ENCODE data around the gene PLPP4. TPM values are rescaled to one million over a fixed set of nuclear protein-coding genes. Genes with fewer than 3 reads are reported as not detected.
A peak's percentile ranks its signal among the peaks of the same experiment; 100 is the strongest.

PLPP4 gene
- polyA plus RNA-seq, 3 donors = not detected

DNA sequence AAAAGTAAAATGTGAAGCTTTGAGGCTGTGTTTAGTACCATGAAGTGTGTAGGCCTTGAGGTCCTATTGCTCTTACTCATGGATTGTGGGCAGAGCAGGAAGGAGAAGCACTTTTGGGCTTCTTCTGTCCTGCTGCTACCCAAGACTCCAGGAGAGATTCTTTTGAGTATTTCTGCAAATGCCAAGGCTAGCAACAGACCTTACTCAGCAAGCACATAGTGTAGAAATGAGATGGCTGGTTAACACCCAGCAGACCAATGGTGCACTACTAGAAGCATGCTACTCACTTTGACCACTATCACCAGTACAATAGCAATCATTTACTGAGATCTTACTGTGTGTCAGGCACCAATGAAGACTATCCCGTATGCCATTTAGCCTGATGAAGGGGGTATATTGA lies 3.2 kb downstream of the PLPP4 start:
- no CpG with 5 or more reads among the region's 1 CpG for WGBS (ENCODE audit: insufficient coverage)
- intact Hi-C loops (cut with micrococcal nuclease) = no loop called here
- no peak overlapping the region for H2AFZ ChIP-seq (ENCODE audit: insufficient read depth, low read depth, low read length, poor library complexity, severe bottlenecking)
- H3K36me3 ChIP-seq (replicated peaks in 1 of 2; ENCODE audit: control insufficient read depth in 1 of 2, insufficient read depth in 2 of 2, low read length in 2 of 2) = no peaks in the 10 kb centered on the region
- H3K9me3 ChIP-seq (replicated peaks in 1 of 2; ENCODE audit: control insufficient read depth in 1 of 2, insufficient read depth in 1 of 2, low read length in 2 of 2) = peaks cover 0 to 21% of the 10 kb centered on the region in 2 donors
- TF ChIP-seq, protein P1, sequence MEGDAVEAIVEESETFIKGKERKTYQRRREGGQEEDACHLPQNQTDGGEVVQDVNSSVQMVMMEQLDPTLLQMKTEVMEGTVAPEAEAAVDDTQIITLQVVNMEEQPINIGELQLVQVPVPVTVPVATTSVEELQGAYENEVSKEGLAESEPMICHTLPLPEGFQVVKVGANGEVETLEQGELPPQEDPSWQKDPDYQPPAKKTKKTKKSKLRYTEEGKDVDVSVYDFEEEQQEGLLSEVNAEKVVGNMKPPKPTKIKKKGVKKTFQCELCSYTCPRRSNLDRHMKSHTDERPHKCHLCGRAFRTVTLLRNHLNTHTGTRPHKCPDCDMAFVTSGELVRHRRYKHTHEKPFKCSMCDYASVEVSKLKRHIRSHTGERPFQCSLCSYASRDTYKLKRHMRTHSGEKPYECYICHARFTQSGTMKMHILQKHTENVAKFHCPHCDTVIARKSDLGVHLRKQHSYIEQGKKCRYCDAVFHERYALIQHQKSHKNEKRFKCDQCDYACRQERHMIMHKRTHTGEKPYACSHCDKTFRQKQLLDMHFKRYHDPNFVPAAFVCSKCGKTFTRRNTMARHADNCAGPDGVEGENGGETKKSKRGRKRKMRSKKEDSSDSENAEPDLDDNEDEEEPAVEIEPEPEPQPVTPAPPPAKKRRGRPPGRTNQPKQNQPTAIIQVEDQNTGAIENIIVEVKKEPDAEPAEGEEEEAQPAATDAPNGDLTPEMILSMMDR (IDR thresholded peaks at IDR 0.05) = no peak
- H3K9me3 Mint-ChIP-seq = peaks cover 0 to 8% (median 2%) of the 10 kb centered on the region in 7 donors
- no peaks in the 10 kb centered on the region for H3K79me2 ChIP-seq (ENCODE audit: insufficient read depth, low read length)
- no peak for DNase-seq
- peaks cover 6% of the 10 kb centered on the region for H3K4me1 Mint-ChIP-seq
- H4K20me1 ChIP-seq (ENCODE audit: insufficient read depth, low read length) = no peaks in the 10 kb centered on the region
- H3K4me1 ChIP-seq (ENCODE audit: control insufficient read depth in 1 of 2, insufficient read depth in 2 of 2, low read length in 2 of 2) = no peaks in the 10 kb centered on the region
- H3K36me3 Mint-ChIP-seq = peaks cover 0 to 2% of the 10 kb centered on the region in 2 donors
- H3K4me3 Mint-ChIP-seq = peak overlapping the region in 1 of 2 donors; percentile 28
- no peak overlapping the region for H3K4me3 ChIP-seq (replicated peaks in 1 of 3; ENCODE audit: low read depth in 2 of 3, low read length in 3 of 3)
- H3K27ac ChIP-seq (ENCODE audit: low read depth in 1 of 2, low read length in 2 of 2) = no peak overlapping the region
- H3K27ac Mint-ChIP-seq = no peak overlapping the region
- peaks cover 27 to 43% of the 10 kb centered on the region in 2 donors for H3K27me3 ChIP-seq (ENCODE audit: control insufficient read depth in 2 of 2, insufficient read depth in 2 of 2, low read length in 2 of 2)
- peaks cover 35 to 48% (median 37%) of the 10 kb centered on the region in 3 donors for H3K27me3 Mint-ChIP-seq (ENCODE audit: low read depth in 3 of 3)
- no peak overlapping the region for H3K4me2 ChIP-seq (replicated peaks; ENCODE audit: extremely low read depth, low read length, poor library complexity, severe bottlenecking)
- no peak overlapping the region for H3K9ac ChIP-seq (ENCODE audit: insufficient read depth, low read length, poor library complexity, severe bottlenecking)

DNA sequence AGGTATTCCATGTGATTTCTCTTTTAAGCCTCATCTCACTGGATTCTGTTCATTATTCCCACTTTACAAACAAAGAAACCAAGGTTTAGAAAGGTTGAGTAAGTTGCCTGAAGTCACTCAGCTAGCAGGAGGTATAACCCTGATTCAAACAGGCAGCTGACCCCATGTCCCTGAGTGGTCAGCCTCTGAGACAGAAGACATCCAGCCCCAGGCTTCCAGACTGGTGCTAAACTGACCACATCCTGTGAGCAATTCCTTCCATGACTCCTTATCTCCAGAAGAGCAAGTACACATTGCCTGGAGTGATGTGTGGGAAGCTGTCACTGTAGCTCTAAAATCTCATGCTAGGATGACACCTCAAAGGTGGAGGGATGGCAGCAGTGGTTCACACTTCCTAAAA lies 3.7 kb downstream of the PLPP4 start:
- H3K79me2 ChIP-seq (ENCODE audit: insufficient read depth, low read length) = no peaks in the 10 kb centered on the region
- H3K27me3 ChIP-seq (ENCODE audit: control insufficient read depth in 2 of 2, insufficient read depth in 2 of 2, low read length in 2 of 2) = peaks cover 23 to 37% of the 10 kb centered on the region in 2 donors
- H3K36me3 ChIP-seq (replicated peaks in 1 of 2; ENCODE audit: control insufficient read depth in 1 of 2, insufficient read depth in 2 of 2, low read length in 2 of 2) = no peaks in the 10 kb centered on the region
- H4K20me1 ChIP-seq (ENCODE audit: insufficient read depth, low read length) = no peaks in the 10 kb centered on the region
- Mint-ChIP-seq H3K36me3 (peaks cover 0 to 2% of the 10 kb centered on the region in 2 donors), H3K4me3 (no peak overlapping the region), H3K27ac (no peak overlapping the region), H3K9me3 (peaks cover 0 to 8% (median 2%) of the 10 kb centered on the region in 7 donors), H3K27me3 (ENCODE audit: low read depth in 3 of 3) (peaks cover 33 to 44% (median 33%) of the 10 kb centered on the region in 3 donors), H3K4me1 (peaks cover 6% of the 10 kb centered on the region)
- H3K4me3 ChIP-seq (replicated peaks in 1 of 3; ENCODE audit: low read depth in 2 of 3, low read length in 3 of 3) = no peak overlapping the region
- H3K9ac ChIP-seq (ENCODE audit: insufficient read depth, low read length, poor library complexity, severe bottlenecking) = no peak overlapping the region
- no peak for DNase-seq
- TF ChIP-seq, protein P1 (IDR thresholded peaks at IDR 0.05) = no peak
- peaks cover 0 to 21% of the 10 kb centered on the region in 2 donors for H3K9me3 ChIP-seq (replicated peaks in 1 of 2; ENCODE audit: control insufficient read depth in 1 of 2, insufficient read depth in 1 of 2, low read length in 2 of 2)
- no peak overlapping the region for H3K27ac ChIP-seq (ENCODE audit: low read depth in 1 of 2, low read length in 2 of 2)
- no peaks in the 10 kb centered on the region for H3K4me1 ChIP-seq (ENCODE audit: control insufficient read depth in 1 of 2, insufficient read depth in 2 of 2, low read length in 2 of 2)
- H2AFZ ChIP-seq (ENCODE audit: insufficient read depth, low read depth, low read length, poor library complexity, severe bottlenecking) = no peak overlapping the region
- intact Hi-C loops (cut with micrococcal nuclease) = no loop called here
- no peak overlapping the region for H3K4me2 ChIP-seq (replicated peaks; ENCODE audit: extremely low read depth, low read length, poor library complexity, severe bottlenecking)

Data from CD14-positive monocyte (primary cell).